B cell (primary cell): ENCODE measurements around the gene UBA5. TPM values are rescaled to one million over a fixed set of nuclear protein-coding genes. Genes with fewer than 3 reads are reported as not detected.

Experiments
- ATAC-seq: fragments of 200-7000 bp; cut with Tn5 transposase; one replicate; pipeline ENCODE4 v1.10.0; 2021; ENCODE audit warnings: low read depth, mild to moderate bottlenecking, moderate number of reproducible peaks, moderate library complexity
- CTCF ChIA-PET: fragments of 350-600 bp; sonication (Branson Sonifier 250); formaldehyde crosslinking; loops from one replicate; lab custom pipeline; 2021; ENCODE audit warnings: antibody characterized with exemption, inconsistent platforms; lab: Charles Lee
- POLR2A ChIA-PET: fragments of 350-600 bp; sonication (Branson Sonifier 250); formaldehyde crosslinking; loops from one replicate; lab custom pipeline; 2021; ENCODE audit warnings: antibody characterized with exemption; lab: Charles Lee
- DNase-seq: peaks from one replicate; pipeline ENCODE4 v3.0.0; 2013
- H2AFZ ChIP-seq: 2 replicates; pipeline ENCODE4 v1.6.1; 2012; ENCODE audit warnings: mild to moderate bottlenecking, low read depth, low read length; ENCODE audit not compliant: insufficient read depth, poor library complexity, severe bottlenecking
- H3K27ac ChIP-seq, 2 donors: 1 replicate in 1 of 2; 2 replicates in 1 of 2; pipeline ENCODE4 v1.5.1; 2012 to 2013; ENCODE audit warnings: low read length in 2 of 2, mild to moderate bottlenecking in 2 of 2, moderate library complexity in 1 of 2
- H3K27me3 ChIP-seq, 4 experiments: fragments of 200-600 bp in 1 of 4; sonication (generic) in 1 of 4; replicated peaks in 1 of 4; 1 replicate in 2 of 4; 2 replicates in 2 of 4; pipeline versions ENCODE4 v1.6.1 to v1.7.0; 2013 to 2016; ENCODE audit warnings: low read length in 3 of 4, mild to moderate bottlenecking in 2 of 4, mixed read lengths in 1 of 4, moderate library complexity in 1 of 4; ENCODE audit not compliant: insufficient read depth in 4 of 4, control insufficient read depth in 3 of 4; ENCODE audit errors: control extremely low read depth in 1 of 4
- H3K36me3 ChIP-seq, 2 experiments: replicated peaks in 1 of 2; 1 replicate in 1 of 2; 2 replicates in 1 of 2; pipeline versions ENCODE4 v1.6.1 to v1.7.1; 2013; ENCODE audit warnings: low read length in 1 of 2; ENCODE audit not compliant: insufficient read depth in 2 of 2, control insufficient read depth in 1 of 2; ENCODE audit errors: control extremely low read depth in 1 of 2, extremely low read depth in 1 of 2
- H3K4me1 ChIP-seq, 2 donors: fragments of 200-600 bp in 1 of 2; sonication (generic) in 1 of 2; 1 replicate in 1 of 2; 2 replicates in 1 of 2; pipeline versions ENCODE4 v1.5.1 to v1.6.1; 2013 to 2017; ENCODE audit warnings: low read length in 2 of 2; ENCODE audit not compliant: control insufficient read depth in 2 of 2, insufficient read depth in 2 of 2
- H3K4me2 ChIP-seq: replicated peaks from 2 replicates; pipeline ENCODE3; 2012; ENCODE audit warnings: mild to moderate bottlenecking, low read depth, low read length; ENCODE audit not compliant: poor library complexity, severe bottlenecking
- H3K4me3 ChIP-seq, 5 experiments: fragments of 200-600 bp in 1 of 5; sonication (generic) in 1 of 5; 1 replicate in 3 of 5; 2 replicates in 2 of 5; pipeline versions ENCODE4 v1.5.1 to v1.7.0; 2011 to 2016; ENCODE audit warnings: low read length in 4 of 5, mild to moderate bottlenecking in 4 of 5, low read depth in 2 of 5, control low read depth in 1 of 5, moderate library complexity in 1 of 5; ENCODE audit not compliant: insufficient read depth in 1 of 5; ENCODE audit errors: control extremely low read depth in 1 of 5, extremely low read depth in 1 of 5
- H3K79me2 ChIP-seq: fragments of 200-600 bp; sonication (generic); one replicate; pipeline ENCODE4 v1.6.0; 2016; ENCODE audit warnings: low read length; ENCODE audit not compliant: control insufficient read depth, insufficient read depth
- H3K9ac ChIP-seq: fragments of 200-600 bp; sonication (generic); 2 replicates; pipeline ENCODE4 v1.6.1; 2017; ENCODE audit warnings: mild to moderate bottlenecking, low read length, moderate library complexity
- H3K9me3 ChIP-seq, 3 donors: one replicate each; pipeline versions ENCODE4 v1.6.1 to v1.7.1; 2013; ENCODE audit warnings: low read length in 2 of 3; ENCODE audit not compliant: control insufficient read depth in 2 of 3, insufficient read depth in 1 of 3; ENCODE audit errors: control extremely low read depth in 1 of 3
- H4K20me1 ChIP-seq: 2 replicates; pipeline ENCODE4 v1.6.0; 2012; ENCODE audit warnings: mild to moderate bottlenecking, low read length; ENCODE audit not compliant: insufficient read depth, control insufficient read depth, poor library complexity, severe bottlenecking
- H3K27ac Mint-ChIP-seq: one replicate; pipeline ENCODE4 v1.8.0; 2021; ENCODE audit warnings: mixed read lengths
- H3K27me3 Mint-ChIP-seq: one replicate; pipeline ENCODE4 v1.8.0; 2021; ENCODE audit warnings: mixed read lengths
- H3K4me1 Mint-ChIP-seq: one replicate; pipeline ENCODE4 v1.8.0; 2021; ENCODE audit warnings: mixed read lengths
- H3K4me3 Mint-ChIP-seq: one replicate; pipeline ENCODE4 v1.8.0; 2021; ENCODE audit warnings: mixed read lengths
- H3K9me3 Mint-ChIP-seq: one replicate; pipeline ENCODE4 v1.8.0; 2022; ENCODE audit warnings: mixed read lengths; ENCODE audit not compliant: insufficient read depth
- CTCF ChIP-seq: fragments of 200-600 bp; IDR thresholded peaks from one replicate; pipeline ENCODE4 v1.8.0; 2022; ENCODE audit warnings: antibody characterized with exemption, mild to moderate bottlenecking
- EZH2 ChIP-seq: IDR thresholded peaks from 2 replicates; pipeline ENCODE4 v1.6.1; 2012; ENCODE audit warnings: borderline replicate concordance, low read depth, mild to moderate bottlenecking, moderate library complexity, low read length; ENCODE audit not compliant: insufficient read depth, poor library complexity, severe bottlenecking
- WGBS: methylation state at CpG from one replicate; pipeline ENCODE4 v1.1.5; 2013; ENCODE audit warnings: missing lambda C conversion rate; ENCODE audit not compliant: insufficient coverage; 5-methylcytosine and 5-hydroxymethylcytosine counted together
- intact Hi-C: fragments of 100-400 bp; cut with micrococcal nuclease; formaldehyde crosslinking; loops from one replicate; pipeline ENCODE4 v1.10.0; 2022
- polyA plus RNA-seq: library from polyadenylated mRNA; depleted of rRNA; stranded (reverse); fragments of >200 nt; gene quantifications from 2 replicates; pipeline ENCODE4 v1.2.3, GENCODE V29; 2012
- total RNA-seq, 2 donors: library from RNA; stranded (reverse); fragments of 120-200 nt in 1 of 2; gene quantifications; 1 replicate in 1 of 2; 2 replicates in 1 of 2; pipeline versions ENCODE4 v1.2.3 to v1.2.4, GENCODE V29; 2013 to 2022

UBA5 gene
- total and polyA plus RNA-seq, 2 donors (not counting 1 experiment from before 2014, with no cell fraction given), result 17.4 to 41.0 TPM

- ATAC-seq, result peak; percentile 79
- CTCF ChIA-PET, result interaction anchor here (1.7 to 2.5 kb wide), 2 partner anchors 702 to 857 kb away, joined by 6 to 10 read pairs; no protein-coding TSS in a partner anchor
- H3K36me3 ChIP-seq, result peaks cover 0 to 6% of the 10 kb centered on the region in 2 experiments
- H2AFZ ChIP-seq, result peak within 1 kb of the TSS; percentile 92
- peak within 1 kb of the TSS; percentile 93 for H3K27ac Mint-ChIP-seq
- intact Hi-C loops, result loop anchor here (1.0 to 10.0 kb wide), 7 partner anchors 63 to 1764 kb away; partner anchors contain the start of genes ACAD11, CDV3, CEP63 and DNAJC13
- H3K27ac ChIP-seq, result peak within 1 kb of the TSS; percentile 54 to 65
- POLR2A ChIA-PET, result interaction anchor here (1.0 kb wide), 1 partner anchor 852 kb away, joined by 7 read pairs; the partner anchor contains the start of gene CDV3
- peaks cover 4% of the 10 kb centered on the region for H3K27me3 Mint-ChIP-seq
- no peaks in the 10 kb centered on the region for H3K9me3 ChIP-seq
- peak within 1 kb of the TSS; percentile 92 for H3K4me3 Mint-ChIP-seq
- peaks cover 17 to 20% of the 10 kb centered on the region in 2 donors for H3K4me1 ChIP-seq
- H3K27me3 ChIP-seq, result no peaks in the 10 kb centered on the region
- TF ChIP-seq EZH2 (no peak), CTCF (no peak)
- peak within 1 kb of the TSS; percentile 83 for H3K9ac ChIP-seq
- no peaks in the 10 kb centered on the region for H3K9me3 Mint-ChIP-seq
- peak within 1 kb of the TSS; percentile 51 to 93 (median 69) for H3K4me3 ChIP-seq
- H3K4me1 Mint-ChIP-seq, result peaks cover 31% of the 10 kb centered on the region
- H3K4me2 ChIP-seq, result peak within 1 kb of the TSS; percentile 91
- 1% methylated on average over 59 of the region's 96 CpGs for WGBS
- no peaks in the 10 kb centered on the region for H4K20me1 ChIP-seq
- peak; percentile 93 for DNase-seq
- peaks cover 16% of the 10 kb centered on the region for H3K79me2 ChIP-seq
Observed at GRCh38 chr3:132722165-132723023, 62.3 kb downstream of the UBA5 start, which contains the start of gene NPHP3. Gene NPHP3, minus strand, starts transcription at chr3:132722409. Its CDS starts 54 bp downstream, at chr3:132722355.
